H1 (cell line): ENCODE measurements around the gene VIT. TPM values are rescaled to one million over a fixed set of nuclear protein-coding genes. Genes with fewer than 3 reads are reported as not detected.

ENCODE experiments used
- TAF7 ChIP-seq: optimal IDR thresholded peaks from 2 replicates; pipeline ENCODE3; 2011; ENCODE audit warnings: low read depth, mild to moderate bottlenecking, inconsistent platforms, low read length, moderate library complexity, borderline replicate concordance
- polyA plus RNA-seq, 7 experiments: library from polyadenylated mRNA; depleted of rRNA in 3 of 7; stranded (reverse) in 5 of 7; unstranded in 2 of 7; fragments of >200 nt in 5 of 7; fragments of 200-250 nt in 2 of 7; gene quantifications; 1 replicate in 5 of 7; 2 replicates in 1 of 7; 4 replicates in 1 of 7; pipeline versions ENCODE4 v1.2.1 to v1.2.3, GENCODE V29; 2011 to 2013; ENCODE audit warnings: missing spikeins in 2 of 7, mixed read lengths in 2 of 7
- total RNA-seq: library from RNA; stranded (reverse); fragmentation: NEBNext Ultra II Directional; extraction: Animal tissue kit (Norgen Biotek cat#: 25700); gene quantifications from 2 replicates; pipeline ENCODE4 v1.2.1, GENCODE V29; 2021

The VIT gene
- total and polyA plus RNA-seq, 2 of the 8 experiments (the other 6 are each of a cell fraction or from before 2014, with no cell fraction given), result 0.03 TPM; not detected in 1

GRCh38 chr2:36818542-36818941, 122.0 kb downstream of the VIT start (continued):
- no peak for TF ChIP-seq TAF7
